Thyroid gland (tissue), 4 donors: ENCODE results near the gene ATXN1. TPM values are rescaled to one million over a fixed set of nuclear protein-coding genes. Genes with fewer than 3 reads are reported as not detected.
"Not testable (repeated sequence)": the region's sequence is repeated elsewhere in the genome, so short reads cannot be mapped to it uniquely, and the experiment has no call there.

ENCODE experiments used
- DNase-seq, 2 donors: peaks; one replicate each; pipeline ENCODE4 v3.0.0-alpha.2; 2019
- H3K27ac ChIP-seq, 3 donors: fragments of 200-600 bp; sonication (generic); 1 replicate in 2 of 3; 2 replicates in 1 of 3; pipeline ENCODE4 v1.5.1; 2016 to 2019; ENCODE audit warnings: mild to moderate bottlenecking in 1 of 3, moderate library complexity in 1 of 3
- H3K27me3 ChIP-seq: fragments of 200-600 bp; sonication (generic); one replicate; pipeline ENCODE4 v1.5.1; 2019
- H3K36me3 ChIP-seq, 2 donors: fragments of 200-600 bp; sonication (generic); one replicate each; pipeline ENCODE4 v1.5.1; 2016 to 2019
- H3K4me1 ChIP-seq, 2 donors: fragments of 200-600 bp; sonication (generic); one replicate each; pipeline ENCODE4 v1.5.1; 2017 to 2019
- H3K4me3 ChIP-seq, 3 donors: fragments of 200-600 bp; sonication (generic); replicated peaks in 1 of 3; 1 replicate in 2 of 3; 2 replicates in 1 of 3; pipeline ENCODE4 v1.5.1; 2016; ENCODE audit warnings: mild to moderate bottlenecking in 1 of 3
- H3K9me3 ChIP-seq: fragments of 200-600 bp; sonication (generic); one replicate; pipeline ENCODE4 v1.5.1; 2017
- POLR2A ChIP-seq, 2 donors: fragments of 450-650 bp; IDR thresholded peaks; one replicate each; pipeline ENCODE4 v1.6.1; 2017; ENCODE audit warnings: antibody characterized with exemption in 2 of 2, mild to moderate bottlenecking in 2 of 2, moderate library complexity in 1 of 2
- WGBS, 2 donors: methylation state at CpG; one replicate each; pipeline ENCODE4 v1.1.5; 2017; 5-methylcytosine and 5-hydroxymethylcytosine counted together
- intact Hi-C: fragments of 100-400 bp; cut with DNase I; formaldehyde crosslinking; loops from one replicate; pipeline ENCODE4 v1.15.1; 2023
- total RNA-seq, 4 donors: library from RNA; depleted of rRNA; stranded (reverse); fragments of >200 nt; gene quantifications; one replicate each; pipeline ENCODE4 v1.2.3, GENCODE V29; 2016
- TF ChIP-seq, protein P1 (sequence below), 6 experiments: fragments of 200-600 bp in 3 of 6; fragments of 450-650 bp in 3 of 6; sonication (generic) in 3 of 6; IDR thresholded peaks; one replicate each; pipeline ENCODE4 v1.5.1; 2016 to 2019; ENCODE audit warnings: antibody characterized with exemption in 6 of 6, mild to moderate bottlenecking in 2 of 6, inconsistent platforms in 1 of 6, moderate library complexity in 1 of 6

The ATXN1 gene
- total RNA-seq, 4 donors from 2014 or later = 62.1 to 88.1 (median 83.0) TPM

DNA sequence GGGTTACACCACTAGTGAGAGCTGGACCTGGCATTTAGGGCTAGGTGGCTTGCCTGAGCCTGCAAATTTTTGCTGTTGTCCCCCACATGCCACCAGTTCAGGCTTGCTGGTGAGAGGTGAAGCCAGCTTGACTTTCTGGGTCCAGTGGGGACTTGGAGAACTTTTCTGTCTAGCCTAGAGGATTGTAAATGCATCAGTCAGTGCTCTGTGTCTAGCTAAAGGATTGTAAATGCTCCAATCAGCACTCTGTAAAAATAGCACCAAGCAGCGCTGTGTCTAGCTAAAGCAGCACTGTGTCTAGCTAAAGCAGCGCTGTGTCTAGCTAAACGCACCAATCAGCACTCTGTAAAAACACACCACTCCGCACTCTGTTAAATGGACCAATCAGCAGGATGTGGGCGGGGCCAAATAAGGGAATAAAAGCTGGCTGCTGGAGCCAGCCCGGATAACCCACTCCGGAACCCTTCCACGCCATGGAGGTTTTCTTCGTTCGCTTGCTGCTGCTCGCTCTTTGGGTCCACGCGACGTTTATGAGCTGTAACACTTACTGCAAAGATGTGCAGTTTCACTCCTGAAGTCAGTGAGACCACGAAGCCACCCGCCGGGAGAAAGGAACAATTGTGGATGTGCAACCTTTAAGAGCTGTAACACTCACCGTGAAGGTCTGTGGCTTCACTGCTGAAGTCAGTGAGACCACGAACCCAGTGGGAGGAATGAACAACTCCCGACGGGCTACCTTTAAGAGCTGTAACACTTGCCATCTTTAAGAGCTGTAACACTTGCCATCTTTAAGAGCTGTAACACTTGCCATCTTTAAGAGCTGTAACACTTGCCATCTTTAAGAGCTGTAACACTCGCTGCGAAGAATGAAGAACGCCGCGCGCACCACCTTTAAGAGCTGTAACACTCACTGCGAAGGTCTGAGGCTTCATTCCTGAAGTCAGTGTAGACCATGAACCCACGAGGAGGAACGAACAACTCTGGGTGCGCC lies 495.6 kb downstream of the ATXN1 start:
- H3K9me3 ChIP-seq = no peaks in the 10 kb centered on the region
- WGBS, 2 donors = 95 to 96% methylated on average over 31 of the region's 31 CpGs

DNA sequence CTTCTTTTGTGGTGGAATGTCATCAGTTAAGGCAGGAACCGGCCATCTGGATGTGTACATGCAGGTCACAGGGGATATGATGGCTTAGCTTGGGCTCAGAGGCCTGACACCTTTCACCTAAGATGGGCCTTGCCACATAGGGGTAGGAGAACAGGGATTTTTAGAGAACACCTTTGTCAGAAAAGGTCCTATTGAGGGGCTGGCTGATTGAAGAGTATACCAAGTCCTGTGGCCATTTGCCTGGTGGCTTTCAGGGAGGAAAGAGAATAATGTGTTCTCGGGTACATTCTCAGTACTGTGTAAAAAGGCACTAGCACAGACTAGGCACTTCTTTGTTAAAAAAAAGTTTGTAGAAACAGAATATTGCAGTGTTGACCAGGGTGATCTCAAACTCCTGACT lies 496.5 kb downstream of the ATXN1 start:
- Histone ChIP-seq H3K27ac (no peak overlapping the region), H3K27me3 (no peaks in the 10 kb centered on the region), H3K4me3 (no peak overlapping the region), H3K4me1 (no peaks in the 10 kb centered on the region), H3K9me3 (no peaks in the 10 kb centered on the region), H3K36me3 (no peaks in the 10 kb centered on the region)
- no peak for TF ChIP-seq POLR2A (IDR thresholded peaks at IDR 0.05)
- TF ChIP-seq, protein P1, sequence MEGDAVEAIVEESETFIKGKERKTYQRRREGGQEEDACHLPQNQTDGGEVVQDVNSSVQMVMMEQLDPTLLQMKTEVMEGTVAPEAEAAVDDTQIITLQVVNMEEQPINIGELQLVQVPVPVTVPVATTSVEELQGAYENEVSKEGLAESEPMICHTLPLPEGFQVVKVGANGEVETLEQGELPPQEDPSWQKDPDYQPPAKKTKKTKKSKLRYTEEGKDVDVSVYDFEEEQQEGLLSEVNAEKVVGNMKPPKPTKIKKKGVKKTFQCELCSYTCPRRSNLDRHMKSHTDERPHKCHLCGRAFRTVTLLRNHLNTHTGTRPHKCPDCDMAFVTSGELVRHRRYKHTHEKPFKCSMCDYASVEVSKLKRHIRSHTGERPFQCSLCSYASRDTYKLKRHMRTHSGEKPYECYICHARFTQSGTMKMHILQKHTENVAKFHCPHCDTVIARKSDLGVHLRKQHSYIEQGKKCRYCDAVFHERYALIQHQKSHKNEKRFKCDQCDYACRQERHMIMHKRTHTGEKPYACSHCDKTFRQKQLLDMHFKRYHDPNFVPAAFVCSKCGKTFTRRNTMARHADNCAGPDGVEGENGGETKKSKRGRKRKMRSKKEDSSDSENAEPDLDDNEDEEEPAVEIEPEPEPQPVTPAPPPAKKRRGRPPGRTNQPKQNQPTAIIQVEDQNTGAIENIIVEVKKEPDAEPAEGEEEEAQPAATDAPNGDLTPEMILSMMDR (IDR thresholded peaks at IDR 0.05) = no peak
- 92 to 93% methylated on average over 2 of the region's 2 CpGs for WGBS, 2 donors
- intact Hi-C loops = no loop called here
- DNase-seq = no peak

More for the DNA sequence above, 495.6 kb downstream of the ATXN1 start:
- no peaks in the 10 kb centered on the region for H3K4me1 ChIP-seq
- no peaks in the 10 kb centered on the region for H3K36me3 ChIP-seq
- H3K27me3 ChIP-seq = no peaks in the 10 kb centered on the region
- H3K27ac ChIP-seq = no peak overlapping the region
- intact Hi-C loops = no loop called here
- TF ChIP-seq, protein P1 (IDR thresholded peaks at IDR 0.05) = no peak
- no peak for TF ChIP-seq POLR2A (IDR thresholded peaks at IDR 0.05)
- no peak for DNase-seq
- H3K4me3 ChIP-seq = no peak overlapping the region

DNA sequence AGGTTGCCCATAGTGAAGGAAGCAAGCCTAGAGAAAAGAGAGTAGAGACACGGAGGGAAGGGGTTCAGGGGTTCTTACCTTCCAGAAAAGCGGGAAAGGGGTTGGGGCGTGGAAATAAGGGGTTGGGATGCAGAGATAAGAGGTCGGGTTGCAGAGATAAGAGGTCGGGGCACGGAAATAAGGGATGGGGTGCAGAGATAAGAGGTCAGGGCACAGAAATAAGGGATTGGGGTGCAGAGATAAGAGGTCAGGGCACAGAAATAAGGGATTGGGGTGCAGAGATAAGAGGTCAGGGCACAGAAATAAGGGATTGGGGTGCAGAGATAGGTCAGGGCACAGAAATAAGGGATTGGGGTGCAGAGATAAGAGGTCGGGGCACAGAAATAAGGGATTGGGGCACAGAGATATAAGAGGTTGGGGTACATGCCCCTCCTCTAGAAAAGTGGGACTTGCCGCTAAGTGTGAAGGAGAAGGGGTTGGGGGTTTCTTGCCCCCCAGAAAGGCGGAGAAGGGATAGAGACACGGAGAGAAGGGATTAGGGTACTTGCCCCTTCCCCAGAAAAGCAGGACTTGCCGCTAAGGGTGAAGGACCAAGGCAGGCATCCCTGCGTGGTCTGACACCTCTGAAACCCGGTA lies 497.7 kb downstream of the ATXN1 start:
- DNase-seq, H3K27me3 ChIP-seq, H3K36me3 ChIP-seq, H3K4me1 ChIP-seq, intact Hi-C loops, H3K4me3 ChIP-seq, H3K9me3 ChIP-seq, H3K27ac ChIP-seq: not testable (repeated sequence)
- WGBS, 2 donors = 85 to 88% methylated on average over 13 of the region's 13 CpGs

DNA sequence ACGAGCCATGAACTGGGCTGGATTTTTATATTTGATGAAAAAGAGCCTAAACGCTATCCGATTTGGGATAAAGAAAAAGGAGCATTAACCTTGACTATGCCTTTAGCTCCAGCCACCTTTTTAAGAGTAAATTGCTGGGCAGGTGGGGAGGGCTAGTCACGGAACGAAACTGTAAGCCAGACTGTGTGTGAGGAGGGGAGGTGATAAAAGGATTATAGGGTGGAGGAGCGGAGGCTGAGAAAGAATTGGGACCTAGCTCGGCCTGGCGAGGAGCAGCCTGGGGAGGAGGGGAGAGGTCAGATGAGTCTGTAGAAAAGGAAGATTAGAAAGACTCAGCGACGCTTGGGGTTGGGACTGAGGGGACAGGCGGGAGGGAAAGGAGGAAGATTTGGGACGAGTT lies 498.5 kb downstream of the ATXN1 start:
- H3K27me3 ChIP-seq, H3K9me3 ChIP-seq, DNase-seq, H3K27ac ChIP-seq, H3K4me3 ChIP-seq, intact Hi-C loops, H3K4me1 ChIP-seq, H3K36me3 ChIP-seq: not testable (repeated sequence)
- WGBS, 2 donors = 89 to 90% methylated on average over 12 of the region's 12 CpGs

DNA sequence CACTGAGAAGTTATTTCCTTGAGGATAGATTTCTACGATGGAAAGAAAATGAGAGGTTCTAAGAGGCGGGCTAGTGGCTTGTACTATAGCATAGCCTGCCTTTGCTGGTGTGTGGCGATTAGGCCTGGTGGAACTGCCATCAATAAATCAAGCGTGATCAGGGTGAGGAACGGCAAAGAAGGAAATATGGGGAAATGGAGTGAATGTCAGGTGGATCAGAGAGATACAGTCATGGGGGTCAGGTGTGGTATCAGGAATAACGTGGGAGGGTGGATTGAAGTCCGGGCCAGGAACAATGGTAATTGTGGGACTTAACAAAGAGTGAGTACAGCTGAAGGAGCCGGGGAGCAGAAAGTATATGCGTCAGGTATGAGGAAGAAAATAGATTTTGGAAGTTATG lies 500.7 kb downstream of the ATXN1 start:
- H3K27ac ChIP-seq, DNase-seq, H3K4me3 ChIP-seq, H3K4me1 ChIP-seq, H3K27me3 ChIP-seq, H3K36me3 ChIP-seq, H3K9me3 ChIP-seq, intact Hi-C loops: not testable (repeated sequence)
- 91 to 94% methylated on average over 9 of the region's 9 CpGs for WGBS, 2 donors

DNA sequence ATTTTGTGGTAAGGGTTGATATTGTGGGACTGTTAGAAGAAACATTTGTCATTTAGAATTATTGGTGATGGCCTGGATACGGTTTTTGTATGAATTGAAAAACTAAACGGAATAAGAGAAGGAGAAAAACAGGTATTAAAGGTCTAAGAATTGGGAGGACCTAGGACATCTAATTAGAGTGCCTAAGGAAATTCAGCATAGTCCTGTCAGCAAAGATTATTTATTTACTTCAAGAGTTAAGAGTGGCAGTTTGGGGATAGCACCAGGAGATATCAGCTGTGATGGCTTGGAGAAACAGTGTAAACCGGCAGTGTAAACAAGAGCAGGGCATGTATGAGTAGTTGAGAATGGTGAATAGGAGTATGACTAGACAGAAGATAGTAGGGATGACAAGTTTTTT lies 501.7 kb downstream of the ATXN1 start:
- DNase-seq, H3K4me1 ChIP-seq, H3K9me3 ChIP-seq, H3K4me3 ChIP-seq, H3K27ac ChIP-seq, H3K36me3 ChIP-seq, intact Hi-C loops, H3K27me3 ChIP-seq: not testable (repeated sequence)
- 91 to 98% methylated on average over 2 of the region's 3 CpGs for WGBS, 2 donors

DNA sequence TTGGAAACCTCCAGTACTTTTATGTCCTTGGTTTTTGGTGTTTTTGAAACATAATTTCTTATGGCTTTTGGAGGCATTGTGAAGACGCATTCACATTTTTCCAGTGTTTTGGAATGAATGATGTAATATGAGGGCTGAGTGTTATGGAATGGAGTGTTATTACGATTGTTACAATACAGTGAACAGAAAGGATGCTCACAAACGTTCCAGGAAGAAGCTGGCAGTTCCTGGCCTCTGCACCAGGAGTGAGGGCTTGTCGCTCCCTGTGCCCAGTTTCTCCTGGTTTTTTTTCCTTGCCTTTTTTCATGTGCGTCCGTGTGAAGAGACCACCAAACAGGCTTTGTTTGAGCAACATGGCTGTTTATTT lies 502.6 kb downstream of the ATXN1 start:
- DNase-seq = no peak
- H3K27me3 ChIP-seq = no peaks in the 10 kb centered on the region
- no peaks in the 10 kb centered on the region for H3K36me3 ChIP-seq
- intact Hi-C loops = no loop called here
- no peak for TF ChIP-seq POLR2A (IDR thresholded peaks at IDR 0.05)
- TF ChIP-seq, protein P1 (IDR thresholded peaks at IDR 0.05) = no peak
- peaks cover 6 to 9% of the 10 kb centered on the region in 2 donors for H3K4me1 ChIP-seq
- H3K27ac ChIP-seq = no peak overlapping the region
- 71 to 77% methylated on average over 6 of the region's 6 CpGs for WGBS, 2 donors
- no peak overlapping the region for H3K4me3 ChIP-seq
- H3K9me3 ChIP-seq = no peaks in the 10 kb centered on the region
